Measurements from ENCODE around the gene SUDS3.

DNA sequence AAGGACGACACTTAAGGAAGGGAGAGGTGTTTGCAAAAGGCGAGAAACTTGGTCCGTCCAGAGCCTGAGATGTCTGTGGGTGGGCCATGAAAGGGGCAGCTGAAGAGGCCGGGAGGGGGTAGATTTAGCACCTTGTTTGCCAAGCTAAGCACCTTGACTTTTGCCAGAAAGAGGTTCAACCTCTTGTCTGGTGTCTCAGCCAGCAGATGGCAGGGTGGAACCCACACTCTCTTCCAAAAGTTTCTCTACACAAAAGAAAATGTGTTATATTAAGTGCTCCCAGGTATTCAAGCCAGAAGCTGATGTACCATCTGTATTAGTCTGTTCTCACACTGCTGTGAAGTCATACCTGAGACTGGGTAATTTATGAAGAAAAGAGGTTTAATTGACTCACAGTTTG lies 69.9 kb downstream of the SUDS3 start:
- TF ChIP-seq, protein P1, sequence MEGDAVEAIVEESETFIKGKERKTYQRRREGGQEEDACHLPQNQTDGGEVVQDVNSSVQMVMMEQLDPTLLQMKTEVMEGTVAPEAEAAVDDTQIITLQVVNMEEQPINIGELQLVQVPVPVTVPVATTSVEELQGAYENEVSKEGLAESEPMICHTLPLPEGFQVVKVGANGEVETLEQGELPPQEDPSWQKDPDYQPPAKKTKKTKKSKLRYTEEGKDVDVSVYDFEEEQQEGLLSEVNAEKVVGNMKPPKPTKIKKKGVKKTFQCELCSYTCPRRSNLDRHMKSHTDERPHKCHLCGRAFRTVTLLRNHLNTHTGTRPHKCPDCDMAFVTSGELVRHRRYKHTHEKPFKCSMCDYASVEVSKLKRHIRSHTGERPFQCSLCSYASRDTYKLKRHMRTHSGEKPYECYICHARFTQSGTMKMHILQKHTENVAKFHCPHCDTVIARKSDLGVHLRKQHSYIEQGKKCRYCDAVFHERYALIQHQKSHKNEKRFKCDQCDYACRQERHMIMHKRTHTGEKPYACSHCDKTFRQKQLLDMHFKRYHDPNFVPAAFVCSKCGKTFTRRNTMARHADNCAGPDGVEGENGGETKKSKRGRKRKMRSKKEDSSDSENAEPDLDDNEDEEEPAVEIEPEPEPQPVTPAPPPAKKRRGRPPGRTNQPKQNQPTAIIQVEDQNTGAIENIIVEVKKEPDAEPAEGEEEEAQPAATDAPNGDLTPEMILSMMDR (IDR thresholded peaks at IDR 0.05), result no peak
- TF ChIP-seq EP300 (IDR thresholded peaks at IDR 0.05) (no peak), POLR2AphosphoS5 (IDR thresholded peaks at IDR 0.05) (no peak), POLR2A (IDR thresholded peaks at IDR 0.05) (no peak)

Measured in sigmoid colon (tissue), 4 donors.